Measurements from ENCODE around the gene HOXB13. TPM values are rescaled to one million over a fixed set of nuclear protein-coding genes. Genes with fewer than 3 reads are reported as not detected.
A peak's percentile ranks its signal among the peaks of the same experiment; 100 is the strongest.

The HOXB13 gene
- polyA plus RNA-seq, 1 experiment: 0.70 TPM

- TF ChIP-seq CTCF (IDR thresholded peaks at IDR 0.05; ENCODE audit: insufficient read depth, low read depth, low read length): no peak
- CTCF ChIA-PET: interaction anchor here (1.4 to 10.4 kb wide), 7 partner anchors 18 to 152 kb away, joined by 4 to 152 read pairs (median 7); no protein-coding TSS in a partner anchor
- H3K27me3 ChIP-seq (ENCODE audit: control insufficient read depth, insufficient read depth, low read length): peaks cover 65% of the 10 kb centered on the region
- H3K36me3 ChIP-seq (ENCODE audit: control insufficient read depth, insufficient read depth, low read length): no peaks in the 10 kb centered on the region
- no peak for DNase-seq (ENCODE audit: low read depth)
- POLR2A ChIA-PET: no interaction called here
- H3K4me3 ChIP-seq (ENCODE audit: low read depth, low read length): no peak overlapping the region
These were observed 2.2 kb downstream of the HOXB13 start for GRCh38 chr17:48726114-48726915.

GRCh38 chr17:48725288-48726064 is 3.1 kb downstream of the HOXB13 start:
- peaks cover 69% of the 10 kb centered on the region for H3K27me3 ChIP-seq (ENCODE audit: control insufficient read depth, insufficient read depth, low read length)
- H3K4me3 ChIP-seq (ENCODE audit: low read depth, low read length): no peak overlapping the region
- no peak for DNase-seq (ENCODE audit: low read depth)
- no peaks in the 10 kb centered on the region for H3K36me3 ChIP-seq (ENCODE audit: control insufficient read depth, insufficient read depth, low read length)
- POLR2A ChIA-PET: interaction anchor here (0.5 kb wide), 1 partner anchor 921 kb away, joined by 5 read pairs; no protein-coding TSS in a partner anchor
- TF ChIP-seq CTCF (IDR thresholded peaks at IDR 0.05; ENCODE audit: insufficient read depth, low read depth, low read length): no peak
- CTCF ChIA-PET: interaction anchor here (0.6 to 10.4 kb wide), 27 partner anchors 11 to 164 kb away, joined by 3 to 152 read pairs (median 11); partner anchors contain the start of gene TTLL6

GRCh38 chr17:48725004-48725287 is 3.6 kb downstream of the HOXB13 start:
- H3K27me3 ChIP-seq (ENCODE audit: control insufficient read depth, insufficient read depth, low read length): peaks cover 70% of the 10 kb centered on the region
- no peak for DNase-seq (ENCODE audit: low read depth)
- no peaks in the 10 kb centered on the region for H3K36me3 ChIP-seq (ENCODE audit: control insufficient read depth, insufficient read depth, low read length)
- TF ChIP-seq CTCF (IDR thresholded peaks at IDR 0.05; ENCODE audit: insufficient read depth, low read depth, low read length): no peak
- H3K4me3 ChIP-seq (ENCODE audit: low read depth, low read length): no peak overlapping the region
- ChIA-PET POLR2A (interaction anchor here (0.5 kb wide), 1 partner anchor 922 kb away, joined by 5 read pairs; no protein-coding TSS in a partner anchor), CTCF (interaction anchor here (0.6 to 10.4 kb wide), 29 partner anchors 10 to 164 kb away, joined by 3 to 152 read pairs (median 8); partner anchors contain the start of gene TTLL6)

- Histone ChIP-seq H3K36me3 (ENCODE audit: control insufficient read depth, insufficient read depth, low read length) (no peaks in the 10 kb centered on the region), H3K27me3 (ENCODE audit: control insufficient read depth, insufficient read depth, low read length) (peaks cover 69% of the 10 kb centered on the region), H3K4me3 (ENCODE audit: low read depth, low read length) (no peak overlapping the region)
- TF ChIP-seq CTCF (IDR thresholded peaks at IDR 0.05; ENCODE audit: insufficient read depth, low read depth, low read length): peak; percentile 79
- CTCF ChIA-PET: interaction anchor here (0.6 to 10.4 kb wide), 49 partner anchors 8 to 308 kb away, joined by 3 to 152 read pairs (median 6); partner anchors contain the start of gene TTLL6
- POLR2A ChIA-PET: no interaction called here
- DNase-seq (ENCODE audit: low read depth): no peak
These were observed 4.1 kb downstream of the HOXB13 start for GRCh38 chr17:48724251-48725003.

All from BJ (cell line).